Parathyroid adenoma (tissue), 2 donors: ENCODE data around the gene CDH26.

Experiments used
- H2AFZ ChIP-seq: fragments of 300-600 bp; sonication (generic); one replicate; pipeline ENCODE4 v1.7.0; 2017; ENCODE audit warnings: antibody characterized with exemption, mild to moderate bottlenecking
- H3K27ac ChIP-seq: fragments of 300-600 bp; sonication (generic); one replicate; pipeline ENCODE4 v1.7.0; 2017
- H3K27me3 ChIP-seq: fragments of 300-600 bp; sonication (generic); one replicate; pipeline ENCODE4 v1.7.0; 2017; ENCODE audit warnings: low read length; ENCODE audit not compliant: control insufficient read depth, insufficient read depth
- H3K36me3 ChIP-seq: fragments of 300-600 bp; sonication (generic); one replicate; pipeline ENCODE4 v1.7.0; 2017; ENCODE audit warnings: low read length; ENCODE audit not compliant: control insufficient read depth, insufficient read depth
- H3K4me1 ChIP-seq: fragments of 300-600 bp; sonication (generic); one replicate; pipeline ENCODE4 v1.7.0; 2017; ENCODE audit warnings: control low read depth
- H3K4me2 ChIP-seq: fragments of 300-600 bp; sonication (generic); one replicate; pipeline ENCODE4 v1.7.0; 2017; ENCODE audit warnings: low read length
- H3K4me3 ChIP-seq: fragments of 300-600 bp; sonication (generic); one replicate; pipeline ENCODE4 v1.7.0; 2017; ENCODE audit warnings: low read depth, low read length
- H3K79me2 ChIP-seq: fragments of 300-600 bp; sonication (generic); one replicate; pipeline ENCODE4 v1.7.0; 2017; ENCODE audit warnings: control low read depth
- H3K9ac ChIP-seq: fragments of 300-600 bp; sonication (generic); one replicate; pipeline ENCODE4 v1.7.0; 2017; ENCODE audit warnings: mild to moderate bottlenecking
- H3K9me3 ChIP-seq: fragments of 300-600 bp; sonication (generic); one replicate; pipeline ENCODE4 v1.7.0; 2017; ENCODE audit warnings: low read length; ENCODE audit not compliant: control insufficient read depth
- TF ChIP-seq, protein P1 (sequence below): fragments of 300-600 bp; sonication (generic); IDR thresholded peaks from one replicate; pipeline ENCODE4 v1.7.0; 2017; ENCODE audit warnings: antibody characterized with exemption, mild to moderate bottlenecking
- donor health status: primary hyperparathyroidism.

Gene CDH26

DNA sequence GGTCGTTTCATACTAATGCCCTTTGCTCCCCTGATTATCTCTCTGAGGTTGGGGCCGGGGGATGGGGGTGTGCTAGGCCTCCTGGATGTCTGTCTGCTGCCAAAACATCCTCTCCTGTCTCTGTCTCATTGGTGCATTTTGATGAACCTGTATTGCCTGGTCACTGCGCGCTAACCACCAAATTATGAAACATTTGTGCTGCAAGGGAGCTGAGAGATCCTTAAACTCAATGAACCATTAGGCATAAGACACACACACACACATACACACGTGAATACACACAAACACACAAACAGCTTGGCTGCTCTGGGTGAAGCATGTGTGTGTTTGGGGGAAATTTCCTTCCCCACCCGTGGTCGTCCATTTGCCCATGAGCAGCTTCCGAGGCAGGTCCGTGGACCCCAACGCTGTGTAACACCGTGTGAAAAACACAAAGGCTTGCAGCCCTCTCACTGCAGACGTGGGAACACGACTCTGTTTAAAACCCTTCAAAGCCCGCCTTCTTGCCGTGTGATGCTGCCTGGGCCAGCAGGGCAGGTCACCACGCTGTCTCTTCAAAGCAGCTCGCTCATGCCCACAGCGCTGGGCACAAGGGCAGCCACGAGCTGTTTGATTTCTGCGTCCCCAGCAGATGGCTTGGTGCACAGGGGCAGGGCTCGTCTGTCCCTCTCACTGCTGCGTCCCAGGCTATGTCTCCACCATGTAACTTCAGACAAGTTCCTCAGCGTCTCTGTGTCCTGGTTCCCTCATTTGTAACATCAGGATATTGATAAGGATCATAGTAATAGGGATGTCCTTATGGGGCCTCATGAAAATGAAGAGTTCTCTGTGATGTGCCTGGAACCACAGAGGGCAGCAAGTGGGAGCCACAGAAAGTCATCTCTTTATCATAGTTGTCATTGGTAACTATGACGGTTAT, 96.8 kb downstream of the CDH26 start:
- Histone ChIP-seq H3K4me2 (no peak overlapping the region), H3K4me3 (no peak overlapping the region), H3K9ac (no peak overlapping the region), H3K36me3 (no peaks in the 10 kb centered on the region), H3K79me2 (no peaks in the 10 kb centered on the region), H3K4me1 (peaks cover 10% of the 10 kb centered on the region), H3K27ac (no peak overlapping the region), H3K9me3 (no peaks in the 10 kb centered on the region), H3K27me3 (no peaks in the 10 kb centered on the region), H2AFZ (no peak overlapping the region)
- TF ChIP-seq, protein P1, sequence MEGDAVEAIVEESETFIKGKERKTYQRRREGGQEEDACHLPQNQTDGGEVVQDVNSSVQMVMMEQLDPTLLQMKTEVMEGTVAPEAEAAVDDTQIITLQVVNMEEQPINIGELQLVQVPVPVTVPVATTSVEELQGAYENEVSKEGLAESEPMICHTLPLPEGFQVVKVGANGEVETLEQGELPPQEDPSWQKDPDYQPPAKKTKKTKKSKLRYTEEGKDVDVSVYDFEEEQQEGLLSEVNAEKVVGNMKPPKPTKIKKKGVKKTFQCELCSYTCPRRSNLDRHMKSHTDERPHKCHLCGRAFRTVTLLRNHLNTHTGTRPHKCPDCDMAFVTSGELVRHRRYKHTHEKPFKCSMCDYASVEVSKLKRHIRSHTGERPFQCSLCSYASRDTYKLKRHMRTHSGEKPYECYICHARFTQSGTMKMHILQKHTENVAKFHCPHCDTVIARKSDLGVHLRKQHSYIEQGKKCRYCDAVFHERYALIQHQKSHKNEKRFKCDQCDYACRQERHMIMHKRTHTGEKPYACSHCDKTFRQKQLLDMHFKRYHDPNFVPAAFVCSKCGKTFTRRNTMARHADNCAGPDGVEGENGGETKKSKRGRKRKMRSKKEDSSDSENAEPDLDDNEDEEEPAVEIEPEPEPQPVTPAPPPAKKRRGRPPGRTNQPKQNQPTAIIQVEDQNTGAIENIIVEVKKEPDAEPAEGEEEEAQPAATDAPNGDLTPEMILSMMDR = no peak

DNA sequence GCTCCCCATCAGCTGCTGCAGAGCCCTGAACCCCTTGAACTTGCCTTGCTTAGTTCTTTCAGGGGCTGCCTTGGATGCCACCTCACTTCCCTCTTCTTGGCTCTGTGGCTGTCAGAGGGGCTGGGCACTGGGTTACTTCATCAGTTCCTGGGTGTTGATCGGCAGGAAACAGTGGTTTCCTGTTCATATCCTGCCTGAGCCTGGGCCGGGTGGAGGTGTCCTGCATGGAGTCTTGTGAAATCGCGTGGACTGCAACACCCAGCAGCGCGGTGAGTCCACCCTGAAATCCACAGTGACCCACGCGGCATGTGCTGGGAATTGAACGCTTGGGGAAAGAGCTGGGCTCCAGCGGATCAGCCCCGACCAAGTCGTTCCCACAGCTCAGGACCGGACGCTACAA, 97.5 kb downstream of the CDH26 start:
- Histone ChIP-seq H3K9ac (no peak overlapping the region), H3K4me1 (peaks cover 10% of the 10 kb centered on the region), H3K79me2 (no peaks in the 10 kb centered on the region), H3K4me2 (no peak overlapping the region), H3K27me3 (no peaks in the 10 kb centered on the region), H3K9me3 (no peaks in the 10 kb centered on the region), H3K4me3 (no peak overlapping the region), H2AFZ (no peak overlapping the region), H3K27ac (no peak overlapping the region), H3K36me3 (no peaks in the 10 kb centered on the region)
- TF ChIP-seq, protein P1 = no peak

- Histone ChIP-seq H2AFZ (no peak overlapping the region), H3K4me1 (peaks cover 10% of the 10 kb centered on the region), H3K79me2 (no peaks in the 10 kb centered on the region), H3K9ac (no peak overlapping the region), H3K9me3 (no peaks in the 10 kb centered on the region), H3K36me3 (no peaks in the 10 kb centered on the region), H3K27me3 (no peaks in the 10 kb centered on the region), H3K27ac (no peak overlapping the region), H3K4me2 (no peak overlapping the region), H3K4me3 (no peak overlapping the region)
- TF ChIP-seq, protein P1 = no peak
Measured at GRCh38 chr20:60056407-60057122, 98.3 kb downstream of the CDH26 start.

DNA sequence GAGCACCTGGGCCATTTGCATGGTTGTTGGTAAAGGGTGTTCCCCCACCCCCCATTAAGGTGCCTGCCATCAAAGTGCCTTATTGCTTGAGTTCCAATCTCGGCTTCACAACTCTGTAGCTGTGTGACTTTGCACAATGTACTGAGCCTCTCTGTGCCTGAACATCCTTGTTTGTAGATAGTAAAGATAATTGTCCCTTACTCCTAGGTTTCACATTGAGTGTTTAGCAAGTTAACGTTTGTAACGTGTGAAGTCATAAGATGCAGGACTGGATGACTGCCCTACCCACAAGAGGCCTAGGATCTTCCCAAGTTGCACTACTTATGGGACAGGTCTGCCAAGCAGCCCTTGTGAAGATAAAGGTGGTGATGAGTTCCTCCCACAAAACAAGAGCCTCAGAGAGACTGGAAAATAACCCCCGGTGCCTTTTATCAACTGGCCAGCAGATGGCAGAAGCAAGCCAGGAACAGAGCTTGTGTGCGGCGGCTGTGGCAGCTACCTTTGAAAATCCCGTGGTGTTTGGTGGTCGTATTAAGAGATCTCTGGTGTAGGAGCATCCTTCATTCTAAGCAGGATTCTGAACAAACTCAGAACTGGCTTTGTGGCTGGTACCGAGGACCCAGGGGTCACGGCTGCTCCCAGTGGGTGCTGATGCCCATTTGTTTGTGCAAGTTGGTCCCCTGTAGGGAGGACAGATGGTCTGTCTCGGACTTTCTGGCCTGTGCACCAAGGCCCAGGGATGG, 99.1 kb downstream of the CDH26 start:
- peaks cover 10% of the 10 kb centered on the region for H3K4me1 ChIP-seq
- no peaks in the 10 kb centered on the region for H3K36me3 ChIP-seq
- no peak overlapping the region for H3K4me2 ChIP-seq
- no peaks in the 10 kb centered on the region for H3K79me2 ChIP-seq
- H3K9ac ChIP-seq = no peak overlapping the region
- no peak overlapping the region for H3K4me3 ChIP-seq
- H3K9me3 ChIP-seq = no peaks in the 10 kb centered on the region
- TF ChIP-seq, protein P1 = peak; percentile 93
- no peaks in the 10 kb centered on the region for H3K27me3 ChIP-seq
- H2AFZ ChIP-seq = peak overlapping the region; percentile 57
- no peak overlapping the region for H3K27ac ChIP-seq
